Stimulated activated CD4-positive, alpha-beta T cell treated with anti-CD3 and anti-CD28 coated beads, Interleukin-1b, Interleukin-23, amount 100 ng/mL, for 1 hour (primary cell): Measurements from ENCODE around the gene ULBP3.
"Not testable (repeated sequence)": the region's sequence is repeated elsewhere in the genome, so short reads cannot be mapped to it uniquely, and the experiment has no call there.

Source experiments
- DNase-seq, 2 donors: peaks; one replicate each; pipeline ENCODE4 v3.0.0-alpha.2; 2020; ENCODE audit warnings: low read depth in 2 of 2

The ULBP3 gene

GRCh38 chr6:150076196-150076893 is 7.4 kb upstream of the ULBP3 start:
- DNase-seq: no peak

- DNase-seq: no peak
These were observed 6.1 kb upstream of the ULBP3 start for GRCh38 chr6:150075034-150075421.

DNA sequence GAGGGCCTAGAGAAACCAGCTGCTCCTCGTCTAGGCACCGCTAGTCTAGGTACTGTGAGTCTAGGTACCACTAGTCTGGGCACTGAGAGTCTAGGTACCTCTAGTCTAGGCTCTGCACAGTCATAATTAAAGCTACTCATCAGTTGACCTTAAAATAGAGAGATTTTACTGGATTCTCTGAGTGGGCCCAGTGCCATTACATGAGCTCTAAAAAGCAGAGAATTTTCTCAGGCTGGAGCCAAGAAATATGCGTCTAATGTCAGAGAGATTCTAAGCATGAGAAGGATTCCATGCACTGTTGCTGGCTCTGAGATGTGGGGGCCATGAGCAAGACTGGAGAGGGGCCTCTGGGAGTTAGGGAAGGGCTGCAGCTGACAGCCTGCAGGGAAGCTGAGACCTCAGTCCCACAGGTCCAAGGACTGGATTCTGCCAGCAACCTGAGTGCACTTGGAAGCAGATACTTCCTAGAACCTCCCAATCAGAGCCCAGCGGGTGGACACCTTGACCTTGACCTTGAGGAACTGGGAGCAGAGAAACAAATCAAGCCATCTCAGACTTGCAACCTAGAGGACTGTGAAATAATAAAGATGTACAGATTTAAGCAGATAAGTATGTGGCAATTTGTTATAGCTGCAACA is 5.6 kb upstream of the ULBP3 start:
- DNase-seq: not testable (repeated sequence)

DNA sequence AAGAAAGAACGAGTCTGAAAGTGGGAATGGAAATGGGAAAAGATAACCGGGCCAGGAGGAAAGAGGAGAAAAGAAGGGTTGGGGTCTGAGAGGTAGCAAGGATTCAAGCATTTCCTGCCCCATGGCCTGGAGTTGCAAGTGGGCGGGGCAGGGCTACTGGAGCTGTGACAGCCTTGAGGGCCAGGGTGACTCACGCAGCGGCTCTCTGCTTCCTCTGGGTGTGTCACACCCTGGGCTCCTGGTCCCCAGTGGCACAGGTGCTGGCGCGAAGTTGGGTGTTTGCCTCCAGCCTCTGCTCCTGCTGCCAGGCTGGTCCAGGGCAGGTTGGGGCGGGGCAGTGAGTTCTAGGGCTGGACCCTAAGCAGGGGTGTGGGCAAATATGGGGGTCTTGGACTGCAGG is 3.3 kb upstream of the ULBP3 start:
- no peak for DNase-seq

- no peak for DNase-seq
These were observed 1.4 kb upstream of the ULBP3 start for GRCh38 chr6:150070236-150070818.

- no peak for DNase-seq
These were observed 785 bp upstream of the ULBP3 start for GRCh38 chr6:150069706-150070105.

DNA sequence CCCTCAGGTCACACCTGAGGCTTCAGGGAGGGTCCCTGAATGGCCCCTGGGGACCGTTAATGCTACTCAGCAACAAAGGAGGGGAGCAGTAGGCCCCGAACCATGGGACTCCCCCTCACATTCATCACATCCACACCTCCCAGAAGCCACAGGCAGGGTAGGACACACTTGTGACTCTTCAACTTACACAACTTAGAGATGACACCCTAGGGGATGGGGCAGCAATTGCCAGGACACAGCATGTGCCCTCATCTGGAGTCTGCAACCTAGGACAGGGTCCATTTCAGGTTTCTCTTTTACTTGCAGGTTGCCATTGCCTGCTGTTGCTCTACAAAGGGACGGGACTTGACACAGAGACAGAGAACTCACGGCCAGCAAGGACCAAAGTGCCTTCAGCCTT is 770 bp downstream of the ULBP3 start:
- DNase-seq: no peak

DNA sequence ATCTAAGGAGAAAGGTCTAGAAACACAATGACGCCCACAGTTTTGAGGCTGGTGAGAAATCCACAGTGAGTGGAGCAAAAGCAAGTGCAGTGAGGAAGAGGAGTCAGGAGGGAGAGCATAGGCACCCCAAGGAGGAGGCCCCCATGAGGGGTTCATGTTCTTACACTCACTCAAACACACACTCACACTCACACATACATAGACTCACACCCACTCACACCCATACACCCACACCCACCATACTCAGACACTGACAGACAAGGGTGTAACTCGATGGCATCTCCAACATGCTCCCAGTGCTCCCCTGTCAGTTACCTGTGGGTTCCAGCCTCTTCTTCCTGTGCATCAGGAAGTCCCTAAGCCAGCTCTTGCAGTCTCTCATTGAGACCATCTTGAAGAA is 3.8 kb downstream of the ULBP3 start:
- DNase-seq: no peak

DNA sequence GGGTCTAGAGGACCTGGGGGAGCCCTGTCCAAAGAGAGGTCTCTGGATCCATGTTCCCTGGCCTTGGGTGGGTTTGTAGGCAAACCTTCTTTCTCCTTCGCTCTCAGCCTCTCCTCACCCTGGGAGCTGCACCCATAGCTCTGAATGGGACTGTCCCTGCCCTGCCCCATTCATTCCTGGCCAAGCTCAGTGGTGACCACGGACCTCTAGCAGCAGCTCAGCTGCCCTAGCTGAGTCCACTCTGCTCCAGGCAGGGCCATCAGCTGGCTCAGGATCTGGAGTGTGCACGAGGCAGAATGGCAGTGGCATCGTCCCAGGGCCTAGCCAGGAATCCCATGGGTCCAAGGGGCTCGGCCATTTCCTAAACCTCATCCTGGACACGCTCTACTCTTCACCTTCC is 5.3 kb downstream of the ULBP3 start:
- DNase-seq: no peak

- not testable (repeated sequence) for DNase-seq
These were observed 8.9 kb downstream of the ULBP3 start for GRCh38 chr6:150059973-150060372.

DNA sequence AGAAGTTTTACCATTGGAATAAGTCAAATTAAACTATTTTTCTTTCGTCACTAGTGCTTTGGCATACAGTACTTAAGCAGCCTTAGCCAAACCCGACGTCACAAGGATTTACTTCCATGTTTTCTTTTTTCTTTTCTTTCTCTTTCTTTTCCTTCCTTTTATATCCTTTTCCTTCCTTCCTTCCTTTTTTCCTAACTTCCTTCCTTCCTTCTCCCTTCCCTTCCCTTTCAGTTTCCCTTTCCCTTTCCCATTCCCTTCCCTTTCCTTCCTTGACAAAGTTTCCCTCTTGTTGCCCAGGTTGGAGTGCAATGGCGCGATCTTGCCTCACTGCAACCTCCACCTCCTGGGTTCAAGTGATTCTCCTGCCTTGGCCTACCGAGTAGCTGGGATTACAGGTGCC is 9.9 kb downstream of the ULBP3 start:
- DNase-seq: no peak

- DNase-seq: no peak
These were observed 10.6 kb downstream of the ULBP3 start for GRCh38 chr6:150058231-150058792.

- no peak for DNase-seq
These were observed 11.4 kb downstream of the ULBP3 start for GRCh38 chr6:150057501-150057951.

- no peak for DNase-seq
These were observed 12.0 kb downstream of the ULBP3 start for GRCh38 chr6:150056916-150057315.

DNA sequence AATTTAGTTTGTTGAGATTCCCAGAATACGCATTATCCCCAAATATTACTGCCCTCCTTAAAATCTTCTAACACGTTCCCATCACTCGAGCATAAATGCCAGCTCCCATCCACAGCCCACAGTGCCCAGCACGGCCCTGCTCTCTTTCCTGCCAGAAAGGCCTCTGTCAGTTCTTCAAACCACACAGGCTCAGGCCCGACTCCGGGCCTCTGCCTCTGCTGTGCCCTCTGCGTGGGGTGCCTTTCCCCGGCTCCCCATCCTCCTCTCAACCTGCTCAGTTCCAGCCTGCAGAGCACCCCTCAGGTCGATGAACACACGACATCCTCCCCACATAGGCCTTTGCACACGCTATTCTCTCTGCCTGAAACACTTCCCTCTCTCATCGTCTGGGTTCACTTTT is 12.8 kb downstream of the ULBP3 start:
- no peak for DNase-seq

DNA sequence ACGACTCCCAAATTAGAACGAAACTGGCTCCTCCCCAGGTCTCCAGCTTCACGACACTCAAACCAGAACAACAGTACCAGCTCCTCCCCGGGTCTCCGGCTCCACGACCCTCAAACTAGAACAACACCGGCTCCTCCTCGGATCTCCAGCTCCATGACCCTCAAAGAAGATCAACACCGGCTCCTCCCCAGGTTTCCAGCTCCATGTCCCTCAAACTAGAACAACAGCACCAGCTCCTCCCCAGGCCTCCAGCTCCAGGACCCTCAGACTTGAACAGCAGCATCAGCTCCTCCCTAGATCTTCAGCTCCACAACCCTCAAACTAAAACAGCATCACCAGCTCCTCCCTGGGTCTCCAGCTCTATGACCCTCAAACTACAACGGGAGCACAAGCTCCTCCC is 13.8 kb downstream of the ULBP3 start:
- DNase-seq: no peak

- no peak for DNase-seq
These were observed 15.5 kb downstream of the ULBP3 start for GRCh38 chr6:150053450-150053849.

DNA sequence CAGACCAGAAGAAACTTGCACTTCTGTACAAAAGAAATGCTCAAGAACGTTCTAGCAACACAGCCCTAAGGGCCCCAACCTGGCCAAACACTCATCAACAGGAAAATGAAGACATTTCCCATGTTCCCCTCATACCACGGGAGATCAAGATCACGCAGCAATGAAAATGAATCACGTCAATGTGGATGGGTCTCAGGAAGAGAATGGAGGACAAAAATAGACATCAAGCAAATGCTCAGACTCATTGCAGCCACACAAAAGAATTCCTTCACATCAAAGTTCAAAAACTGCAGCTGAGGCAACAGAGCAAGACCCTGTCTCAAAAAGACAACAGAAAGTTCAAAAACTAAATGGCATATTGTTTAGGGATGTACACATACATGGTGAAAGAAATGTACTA is 18.1 kb downstream of the ULBP3 start:
- no peak for DNase-seq

DNA sequence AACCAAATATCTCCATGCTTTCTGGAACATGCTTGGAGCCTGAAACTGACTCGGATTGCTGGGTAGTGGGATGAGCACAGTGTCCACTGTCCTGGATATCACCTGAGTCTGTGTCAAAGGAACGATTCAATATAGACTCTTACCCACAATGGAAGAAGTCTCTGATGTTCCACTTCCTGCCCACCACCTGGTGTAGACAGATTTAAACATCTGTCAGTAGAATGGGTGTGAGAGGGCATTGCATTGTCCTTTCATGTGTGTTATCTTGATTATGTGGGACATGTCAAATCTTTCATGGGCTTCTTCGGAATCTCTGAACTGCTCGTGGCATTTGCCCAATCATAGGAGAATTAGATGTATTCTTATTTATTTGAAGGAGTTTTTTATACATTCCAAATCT is 20.8 kb downstream of the ULBP3 start:
- DNase-seq: no peak

- DNase-seq: no peak
These were observed 22.0 kb downstream of the ULBP3 start for GRCh38 chr6:150046943-150047342.

GRCh38 chr6:150044621-150045145 is 24.2 kb downstream of the ULBP3 start:
- DNase-seq: no peak

GRCh38 chr6:150043501-150044412 is 25.2 kb downstream of the ULBP3 start:
- DNase-seq: no peak
